ENCODE measurements around the gene IL4I1.

Gene IL4I1

DNA sequence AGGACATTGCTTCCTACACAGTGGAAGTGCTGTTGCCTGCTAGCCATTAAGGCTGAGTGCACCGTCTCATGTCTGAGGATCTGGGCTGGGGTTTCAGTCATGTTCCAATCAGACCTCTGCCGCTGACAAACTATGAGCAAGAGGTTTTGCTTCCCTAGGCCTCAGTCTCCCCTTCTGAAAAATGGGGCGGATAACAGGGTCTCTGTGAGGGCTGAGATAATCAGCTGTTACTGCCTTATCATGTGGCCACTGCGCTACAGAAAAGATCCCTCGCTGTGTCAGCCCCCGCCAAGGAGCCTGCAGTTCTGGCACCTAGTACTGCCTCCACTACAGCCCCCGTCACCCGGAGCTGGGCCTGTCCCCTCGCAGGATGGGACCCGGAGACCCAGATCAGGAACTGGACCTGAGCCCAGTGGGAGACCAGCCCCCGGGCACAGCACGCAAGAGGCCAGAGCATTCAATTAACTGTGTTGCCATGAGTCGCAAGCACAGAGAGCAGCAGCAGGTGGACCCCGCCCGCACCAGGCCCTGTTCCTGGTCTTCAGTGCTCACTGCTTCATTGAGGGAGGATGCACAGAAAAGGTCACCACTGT is 26.3 kb downstream of the IL4I1 start:
- no peak for DNase-seq (ENCODE audit: extremely low read depth, low read depth)
- TF ChIP-seq, protein P1, sequence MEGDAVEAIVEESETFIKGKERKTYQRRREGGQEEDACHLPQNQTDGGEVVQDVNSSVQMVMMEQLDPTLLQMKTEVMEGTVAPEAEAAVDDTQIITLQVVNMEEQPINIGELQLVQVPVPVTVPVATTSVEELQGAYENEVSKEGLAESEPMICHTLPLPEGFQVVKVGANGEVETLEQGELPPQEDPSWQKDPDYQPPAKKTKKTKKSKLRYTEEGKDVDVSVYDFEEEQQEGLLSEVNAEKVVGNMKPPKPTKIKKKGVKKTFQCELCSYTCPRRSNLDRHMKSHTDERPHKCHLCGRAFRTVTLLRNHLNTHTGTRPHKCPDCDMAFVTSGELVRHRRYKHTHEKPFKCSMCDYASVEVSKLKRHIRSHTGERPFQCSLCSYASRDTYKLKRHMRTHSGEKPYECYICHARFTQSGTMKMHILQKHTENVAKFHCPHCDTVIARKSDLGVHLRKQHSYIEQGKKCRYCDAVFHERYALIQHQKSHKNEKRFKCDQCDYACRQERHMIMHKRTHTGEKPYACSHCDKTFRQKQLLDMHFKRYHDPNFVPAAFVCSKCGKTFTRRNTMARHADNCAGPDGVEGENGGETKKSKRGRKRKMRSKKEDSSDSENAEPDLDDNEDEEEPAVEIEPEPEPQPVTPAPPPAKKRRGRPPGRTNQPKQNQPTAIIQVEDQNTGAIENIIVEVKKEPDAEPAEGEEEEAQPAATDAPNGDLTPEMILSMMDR (IDR thresholded peaks at IDR 0.05; ENCODE audit: low read depth, low read length) = no peak

DNA sequence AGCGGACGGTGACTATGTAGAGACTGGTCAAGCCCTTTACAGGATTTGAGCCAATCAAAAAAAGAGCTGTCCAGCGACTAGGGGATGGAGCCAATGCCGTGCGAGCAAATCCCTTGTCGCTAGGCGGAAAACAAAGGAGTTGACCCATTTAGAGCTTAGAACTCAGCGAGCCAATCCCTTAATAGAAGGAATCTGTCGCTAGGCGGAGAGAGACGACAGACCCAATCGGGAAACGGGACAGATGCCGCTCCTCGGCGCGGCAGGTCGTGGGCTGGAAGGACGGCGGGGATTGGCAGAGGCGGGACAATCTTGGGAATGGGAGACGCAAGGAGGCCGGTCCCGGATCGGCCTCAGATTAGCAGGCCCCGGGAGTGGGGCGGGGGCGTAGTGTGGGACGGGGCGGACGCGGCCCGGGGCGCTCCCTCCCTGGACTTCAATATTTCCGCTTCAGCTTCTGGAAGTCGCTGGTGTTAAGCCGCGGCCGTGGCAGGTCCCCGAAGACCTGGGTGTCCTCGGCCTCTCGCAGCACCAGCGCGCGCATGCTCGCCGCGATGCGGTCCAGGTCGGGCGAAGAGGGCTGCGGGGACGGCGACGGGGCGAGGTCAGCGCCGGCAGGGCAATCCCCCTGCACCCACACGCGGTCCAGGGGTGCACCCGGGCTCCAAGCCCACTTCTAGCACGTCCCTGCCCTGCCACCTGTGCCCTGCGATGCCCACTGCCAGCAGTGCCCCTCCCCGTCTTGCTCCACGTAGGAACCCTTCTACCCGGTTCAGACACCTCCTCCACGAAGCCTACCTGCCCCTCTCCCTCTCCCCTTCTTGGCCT is 27.0 kb downstream of the IL4I1 start:
- TF ChIP-seq, protein P1 (IDR thresholded peaks at IDR 0.05; ENCODE audit: low read depth, low read length) = no peak

DNA sequence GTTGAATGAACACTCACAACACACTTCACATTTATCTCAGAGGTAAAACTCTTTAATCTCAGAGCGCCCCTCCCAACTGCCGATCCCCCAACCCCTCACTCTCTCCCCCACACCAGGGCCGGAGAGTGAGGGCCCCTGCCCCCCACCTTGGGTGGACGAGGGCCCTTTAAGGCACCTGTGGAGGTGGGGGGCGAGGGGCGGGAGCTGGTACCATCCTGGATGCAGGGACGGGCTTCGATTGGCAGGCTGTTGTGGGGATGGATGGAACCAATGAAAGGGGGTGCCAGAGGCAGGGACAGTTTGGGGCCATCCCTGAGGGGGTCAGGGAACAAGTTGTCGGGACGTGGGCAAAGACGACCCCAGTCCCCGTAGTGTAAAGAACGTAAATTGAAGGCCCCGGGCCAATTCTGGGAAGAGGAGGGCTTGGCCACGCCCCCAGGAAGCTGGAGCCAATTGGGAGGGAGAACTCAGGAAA is 27.6 kb downstream of the IL4I1 start:
- DNase-seq (ENCODE audit: extremely low read depth, low read depth) = no peak
- TF ChIP-seq, protein P1 (IDR thresholded peaks at IDR 0.05; ENCODE audit: low read depth, low read length) = no peak

More for the DNA sequence above, 27.0 kb downstream of the IL4I1 start:
- DNase-seq (ENCODE audit: extremely low read depth, low read depth) = peak; percentile 100

DNA sequence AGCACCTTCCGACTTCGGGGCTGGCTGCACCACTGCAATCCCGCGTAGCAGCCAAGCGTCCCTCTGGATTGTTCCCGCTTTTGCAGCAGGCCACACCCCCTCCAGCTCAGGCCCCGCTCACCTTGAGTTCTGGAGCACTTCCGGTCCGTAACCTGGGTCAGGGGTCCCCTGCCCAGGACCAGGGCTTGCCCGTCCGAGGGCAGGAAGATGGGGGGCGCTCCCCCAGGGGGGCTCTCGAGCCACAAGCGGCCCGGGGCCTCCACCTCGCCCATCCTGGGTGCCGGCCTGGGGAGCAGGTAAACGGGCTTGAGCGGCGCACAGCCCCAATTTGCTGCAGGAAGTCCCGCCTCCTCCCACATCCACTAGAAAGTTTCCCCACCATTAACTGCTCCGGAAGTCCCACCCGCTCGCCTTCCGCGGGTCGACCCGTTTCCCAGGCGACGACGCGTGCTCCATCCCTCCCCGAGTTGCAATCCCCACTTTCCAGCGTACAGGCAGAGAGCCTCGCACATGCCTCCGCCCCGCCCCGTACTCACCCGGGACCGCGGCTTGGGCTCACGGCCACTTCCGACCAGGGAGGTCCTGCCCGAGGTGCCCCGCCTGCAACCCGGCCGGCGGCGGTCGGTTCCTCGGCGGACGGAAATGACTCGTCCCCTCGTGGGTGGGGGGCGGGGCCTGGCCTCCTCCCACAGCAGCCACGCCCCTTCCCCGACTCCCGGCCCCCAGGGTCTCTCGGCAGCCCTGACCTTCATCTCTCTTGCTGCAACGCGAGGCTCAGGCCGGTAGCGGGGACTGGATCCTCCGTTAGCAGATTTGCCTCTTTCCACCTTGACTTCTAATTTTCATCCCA is 29.5 kb downstream of the IL4I1 start, which contains the start of gene PNKP:
TSS of gene PNKP (minus strand) at position 644 of the 850 bp plus-strand sequence. CDS start at position 272, 372 bp downstream.
- TF ChIP-seq, protein P1 (IDR thresholded peaks at IDR 0.05; ENCODE audit: low read depth, low read length) = no peak
- DNase-seq (ENCODE audit: extremely low read depth, low read depth) = no peak

DNA sequence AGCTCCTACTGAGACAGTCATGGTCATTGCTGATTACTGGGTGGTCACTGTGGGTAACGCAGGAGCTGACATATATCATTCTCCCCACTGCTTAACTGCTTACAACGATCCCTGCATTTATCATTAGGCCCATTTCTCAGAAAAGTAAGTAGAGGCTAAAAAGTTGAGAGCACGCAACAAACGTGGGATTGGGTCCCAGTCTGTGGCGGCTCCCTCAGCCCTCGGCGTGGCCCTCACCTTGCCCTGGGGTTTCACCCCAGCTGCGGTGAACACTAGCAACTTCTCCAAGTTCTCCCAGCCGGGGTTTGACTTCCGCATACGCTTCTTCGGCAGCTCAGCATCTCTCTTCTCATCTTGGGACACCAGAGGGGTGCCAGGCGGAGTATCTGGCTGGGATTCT is 31.8 kb downstream of the IL4I1 start:
- DNase-seq (ENCODE audit: extremely low read depth, low read depth) = no peak
- TF ChIP-seq, protein P1 (IDR thresholded peaks at IDR 0.05; ENCODE audit: low read depth, low read length) = no peak

DNA sequence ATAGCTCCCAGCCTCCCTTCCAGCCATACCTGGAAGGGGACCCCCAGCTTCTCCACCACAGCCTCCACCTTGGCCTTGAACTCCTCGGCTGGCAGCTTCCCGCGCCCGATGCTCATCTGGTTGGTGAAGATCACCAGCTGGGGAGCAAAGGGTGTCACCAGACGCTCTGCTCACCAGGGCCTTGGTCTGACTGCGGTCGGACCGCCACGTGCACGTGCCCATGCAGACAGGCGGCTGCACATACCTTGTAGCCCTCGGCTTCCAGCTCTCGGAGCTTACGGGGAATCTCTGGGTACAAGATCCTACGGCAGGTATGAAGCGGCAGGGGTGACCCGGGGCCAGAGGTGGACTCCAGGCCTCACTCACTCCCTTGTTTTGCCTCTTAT is 32.8 kb downstream of the IL4I1 start:
- DNase-seq (ENCODE audit: extremely low read depth, low read depth) = no peak
- TF ChIP-seq, protein P1 (IDR thresholded peaks at IDR 0.05; ENCODE audit: low read depth, low read length) = no peak
